Right cardiac atrium (tissue), 5 donors: ENCODE results near the gene DMRT1. TPM values are rescaled to one million over a fixed set of nuclear protein-coding genes. Genes with fewer than 3 reads are reported as not detected.
A peak's percentile ranks its signal among the peaks of the same experiment; 100 is the strongest.

ENCODE experiments used
- ATAC-seq, 2 donors: fragments of 200-7000 bp; cut with Tn5 transposase; one replicate each; pipeline versions ENCODE4 v1.8.0 to v1.9.1; 2020; ENCODE audit warnings: moderate library complexity in 2 of 2, mild to moderate bottlenecking in 1 of 2
- DNase-seq, 3 donors: peaks; one replicate each; pipeline ENCODE4 v3.0.0-alpha.2; 2020
- H3K27ac ChIP-seq: one replicate; pipeline ENCODE4 v1.5.1; 2013; ENCODE audit warnings: mild to moderate bottlenecking, low read length, control low read depth, moderate library complexity
- H3K27me3 ChIP-seq: one replicate; pipeline ENCODE4 v1.6.1; 2013; ENCODE audit not compliant: control insufficient read depth, insufficient read depth
- H3K4me1 ChIP-seq: one replicate; pipeline ENCODE4 v1.6.1; 2013; ENCODE audit warnings: low read length; ENCODE audit not compliant: control insufficient read depth, insufficient read depth
- H3K4me3 ChIP-seq: one replicate; pipeline ENCODE4 v1.5.1; 2013; ENCODE audit warnings: low read length, control low read depth
- H3K9me3 ChIP-seq: one replicate; pipeline ENCODE4 v1.6.1; 2013; ENCODE audit warnings: low read length; ENCODE audit not compliant: control insufficient read depth
- WGBS: extraction: QIAGEN DNeasy Blood & Tissue Kit; methylation state at CpG from one replicate; pipeline ENCODE4 v1.1.7; 2013; 5-methylcytosine and 5-hydroxymethylcytosine counted together
- intact Hi-C, 4 donors: fragments of 100-400 bp; cut with DNase I; formaldehyde crosslinking; loops; one replicate each; pipeline versions ENCODE4 v1.11.0 to v1.14.0; 2022 to 2023
- polyA plus RNA-seq: library from polyadenylated mRNA; stranded (reverse); fragments of 200-250 nt; gene quantifications from one replicate; pipeline ENCODE4 v1.2.3, GENCODE V29; 2013
- total RNA-seq, 4 donors: library from RNA; stranded (reverse); fragmentation: NEBNext Ultra II Directional; extraction: Animal tissue kit (Norgen Biotek cat#: 25700); gene quantifications; one replicate each; pipeline ENCODE4 v1.2.1, GENCODE V29; 2021
- donor health status: healthy with polysubstance abuse.
- donor health status: DM: no; HTN: yes; CAD: no.
- donor health status: DM: no; HTN: no; CAD: no.
- donor health status: DM: no; HTN: yes; CAD: no; lungs with severe emphysema.
- donor health status: DM: yes; HTN: yes; CAD: no.

DMRT1 gene
- total and polyA plus RNA-seq, 5 donors = not detected

- H3K9me3 ChIP-seq = no peaks in the 10 kb centered on the region
- no peaks in the 10 kb centered on the region for H3K27me3 ChIP-seq
- no peaks in the 10 kb centered on the region for H3K4me1 ChIP-seq
- no peak overlapping the region for H3K4me3 ChIP-seq
- 80% methylated on average over 3 of the region's 3 CpGs for WGBS
- no peak overlapping the region for H3K27ac ChIP-seq
- no peak for ATAC-seq
- intact Hi-C loops = loop anchor here (5.0 to 10.0 kb wide), 3 partner anchors 113 to 663 kb away; no protein-coding TSS in a partner anchor
- no peak for DNase-seq
Measured at GRCh38 chr9:1007312-1007711, 165.8 kb downstream of the DMRT1 start.

GRCh38 chr9:1008216-1008615 is 166.7 kb downstream of the DMRT1 start:
- Histone ChIP-seq H3K27ac (no peak overlapping the region), H3K27me3 (no peaks in the 10 kb centered on the region)
- intact Hi-C loops = loop anchor here (5.0 to 10.0 kb wide), 3 partner anchors 113 to 663 kb away; no protein-coding TSS in a partner anchor

GRCh38 chr9:1009101-1009707 is 167.7 kb downstream of the DMRT1 start:
- peak; percentile 74 to 92 (median 89) for DNase-seq
- intact Hi-C loops = loop anchor here (5.0 to 10.0 kb wide), 3 partner anchors 114 to 664 kb away; no protein-coding TSS in a partner anchor
- H3K27ac ChIP-seq = no peak overlapping the region
- H3K4me3 ChIP-seq = no peak overlapping the region
- 6% methylated on average over 14 of the region's 14 CpGs for WGBS
- H3K9me3 ChIP-seq = no peaks in the 10 kb centered on the region
- no peaks in the 10 kb centered on the region for H3K4me1 ChIP-seq
- ATAC-seq = peak; percentile 94
- H3K27me3 ChIP-seq = no peaks in the 10 kb centered on the region

More at GRCh38 chr9:1008216-1008615, 166.7 kb downstream of the DMRT1 start:
- Histone ChIP-seq H3K4me1 (no peaks in the 10 kb centered on the region), H3K4me3 (no peak overlapping the region), H3K9me3 (no peaks in the 10 kb centered on the region)
- 87% methylated on average over 3 of the region's 3 CpGs for WGBS
- DNase-seq (no peak), ATAC-seq (no peak)

GRCh38 chr9:1013021-1013420 is 171.5 kb downstream of the DMRT1 start:
- WGBS = 68% methylated on average over 5 of the region's 5 CpGs
- DNase-seq (no peak), ATAC-seq (no peak)
- H3K27ac ChIP-seq = no peak overlapping the region
- no peaks in the 10 kb centered on the region for H3K9me3 ChIP-seq
- H3K4me3 ChIP-seq = no peak overlapping the region
- intact Hi-C loops = no loop called here
- H3K4me1 ChIP-seq = no peaks in the 10 kb centered on the region
- H3K27me3 ChIP-seq = no peaks in the 10 kb centered on the region

- ATAC-seq = no peak
- intact Hi-C loops = no loop called here
- DNase-seq = no peak
- Histone ChIP-seq H3K9me3 (no peaks in the 10 kb centered on the region), H3K27me3 (no peaks in the 10 kb centered on the region), H3K4me3 (no peak overlapping the region), H3K27ac (no peak overlapping the region), H3K4me1 (no peaks in the 10 kb centered on the region)
- 76% methylated on average over 4 of the region's 4 CpGs for WGBS
Measured at GRCh38 chr9:1014225-1014624, 172.7 kb downstream of the DMRT1 start.

GRCh38 chr9:1014640-1015039 is 173.1 kb downstream of the DMRT1 start:
- DNase-seq = no peak
- 80% methylated on average over 2 of the region's 2 CpGs for WGBS
- no peaks in the 10 kb centered on the region for H3K27me3 ChIP-seq

GRCh38 chr9:1018121-1018520 is 176.6 kb downstream of the DMRT1 start:
- DNase-seq (no peak), ATAC-seq (no peak)
- Histone ChIP-seq H3K4me3 (no peak overlapping the region), H3K27me3 (no peaks in the 10 kb centered on the region), H3K27ac (no peak overlapping the region), H3K9me3 (no peaks in the 10 kb centered on the region), H3K4me1 (no peaks in the 10 kb centered on the region)
- WGBS = 12% methylated on average over 10 of the region's 10 CpGs
- intact Hi-C loops = no loop called here

More at GRCh38 chr9:1014640-1015039, 173.1 kb downstream of the DMRT1 start:
- no peaks in the 10 kb centered on the region for H3K4me1 ChIP-seq
- intact Hi-C loops = no loop called here
- H3K9me3 ChIP-seq = no peaks in the 10 kb centered on the region
- no peak for ATAC-seq
- no peak overlapping the region for H3K4me3 ChIP-seq
- no peak overlapping the region for H3K27ac ChIP-seq

Other genes starting within 250 kb of the DMRT1 start
- not detected for gene DMRT3, start 135.0 kb downstream of the DMRT1 start, total RNA-seq
- gene DMRT3, start 135.0 kb downstream of the DMRT1 start, polyA plus RNA-seq = not detected
- not detected for gene DMRT2, start 208.7 kb downstream of the DMRT1 start, total RNA-seq
- 0.09 TPM for gene DMRT2, start 208.7 kb downstream of the DMRT1 start, polyA plus RNA-seq